ENCODE data around the gene TMEM80. TPM values are rescaled to one million over a fixed set of nuclear protein-coding genes. Genes with fewer than 3 reads are reported as not detected.

Gene TMEM80
- total and polyA plus RNA-seq, 9 of the 15 experiments (the other 6 are each of a cell fraction or from before 2014, with no cell fraction given), result 5.1 to 30.1 (median 12.4) TPM

DNA sequence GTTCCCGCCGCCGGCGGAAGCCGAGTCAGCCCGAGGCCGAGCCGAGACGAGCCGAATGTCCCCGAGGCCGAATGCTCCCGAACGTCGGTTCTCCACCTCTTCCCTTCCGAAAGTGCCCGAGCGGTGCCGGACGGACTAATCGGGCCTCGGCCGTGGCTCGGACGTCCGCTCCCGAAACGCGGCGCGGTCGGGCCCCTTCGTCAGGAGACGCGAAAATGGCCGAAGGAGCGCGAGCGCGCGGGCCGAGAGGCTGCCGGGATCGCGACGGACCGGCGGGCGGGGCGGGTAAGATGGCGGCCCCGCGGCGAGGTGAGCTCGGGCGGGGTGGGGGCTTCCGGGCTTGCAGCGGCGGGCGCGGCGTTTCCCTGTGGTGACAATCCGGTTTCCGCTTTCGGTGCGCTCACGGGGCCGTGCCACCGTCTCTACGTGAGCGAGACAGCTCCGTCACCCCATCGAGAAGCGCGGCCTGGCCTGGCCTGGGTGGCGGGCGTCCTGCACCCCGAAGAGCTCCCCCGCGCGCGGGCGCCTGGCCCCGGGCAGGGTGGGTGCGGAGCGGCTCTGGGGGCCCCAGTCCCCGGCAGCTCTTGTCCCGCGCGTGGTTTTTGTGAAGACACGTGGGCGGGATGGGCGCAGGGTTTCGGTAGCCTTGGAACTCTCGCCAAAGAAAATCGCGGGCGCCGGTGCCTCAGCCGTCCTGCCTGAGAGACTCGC lies at the start of gene TMEM80 (continued):
- TF ChIP-seq, protein P1, sequence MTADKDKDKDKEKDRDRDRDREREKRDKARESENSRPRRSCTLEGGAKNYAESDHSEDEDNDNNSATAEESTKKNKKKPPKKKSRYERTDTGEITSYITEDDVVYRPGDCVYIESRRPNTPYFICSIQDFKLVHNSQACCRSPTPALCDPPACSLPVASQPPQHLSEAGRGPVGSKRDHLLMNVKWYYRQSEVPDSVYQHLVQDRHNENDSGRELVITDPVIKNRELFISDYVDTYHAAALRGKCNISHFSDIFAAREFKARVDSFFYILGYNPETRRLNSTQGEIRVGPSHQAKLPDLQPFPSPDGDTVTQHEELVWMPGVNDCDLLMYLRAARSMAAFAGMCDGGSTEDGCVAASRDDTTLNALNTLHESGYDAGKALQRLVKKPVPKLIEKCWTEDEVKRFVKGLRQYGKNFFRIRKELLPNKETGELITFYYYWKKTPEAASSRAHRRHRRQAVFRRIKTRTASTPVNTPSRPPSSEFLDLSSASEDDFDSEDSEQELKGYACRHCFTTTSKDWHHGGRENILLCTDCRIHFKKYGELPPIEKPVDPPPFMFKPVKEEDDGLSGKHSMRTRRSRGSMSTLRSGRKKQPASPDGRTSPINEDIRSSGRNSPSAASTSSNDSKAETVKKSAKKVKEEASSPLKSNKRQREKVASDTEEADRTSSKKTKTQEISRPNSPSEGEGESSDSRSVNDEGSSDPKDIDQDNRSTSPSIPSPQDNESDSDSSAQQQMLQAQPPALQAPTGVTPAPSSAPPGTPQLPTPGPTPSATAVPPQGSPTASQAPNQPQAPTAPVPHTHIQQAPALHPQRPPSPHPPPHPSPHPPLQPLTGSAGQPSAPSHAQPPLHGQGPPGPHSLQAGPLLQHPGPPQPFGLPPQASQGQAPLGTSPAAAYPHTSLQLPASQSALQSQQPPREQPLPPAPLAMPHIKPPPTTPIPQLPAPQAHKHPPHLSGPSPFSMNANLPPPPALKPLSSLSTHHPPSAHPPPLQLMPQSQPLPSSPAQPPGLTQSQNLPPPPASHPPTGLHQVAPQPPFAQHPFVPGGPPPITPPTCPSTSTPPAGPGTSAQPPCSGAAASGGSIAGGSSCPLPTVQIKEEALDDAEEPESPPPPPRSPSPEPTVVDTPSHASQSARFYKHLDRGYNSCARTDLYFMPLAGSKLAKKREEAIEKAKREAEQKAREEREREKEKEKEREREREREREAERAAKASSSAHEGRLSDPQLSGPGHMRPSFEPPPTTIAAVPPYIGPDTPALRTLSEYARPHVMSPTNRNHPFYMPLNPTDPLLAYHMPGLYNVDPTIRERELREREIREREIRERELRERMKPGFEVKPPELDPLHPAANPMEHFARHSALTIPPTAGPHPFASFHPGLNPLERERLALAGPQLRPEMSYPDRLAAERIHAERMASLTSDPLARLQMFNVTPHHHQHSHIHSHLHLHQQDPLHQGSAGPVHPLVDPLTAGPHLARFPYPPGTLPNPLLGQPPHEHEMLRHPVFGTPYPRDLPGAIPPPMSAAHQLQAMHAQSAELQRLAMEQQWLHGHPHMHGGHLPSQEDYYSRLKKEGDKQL (CRISPR knock-in tag; IDR thresholded peaks at IDR 0.05; ENCODE audit: borderline replicate concordance), result no peak
- TF ChIP-seq SMAD4 (CRISPR knock-in tag; conservative IDR thresholded peaks at IDR 0.05) (peak; percentile 51; the same call in 1 of the 2 replicates), TCF7 (IDR thresholded peaks at IDR 0.05; ENCODE audit: borderline replicate concordance) (no peak), SRF (CRISPR knock-in tag; IDR thresholded peaks at IDR 0.05) (no peak), HNRNPK (IDR thresholded peaks at IDR 0.05; ENCODE audit: low read depth, low read length, poor library complexity, severe bottlenecking) (no peak), GABPB2 (CRISPR knock-in tag; conservative IDR thresholded peaks at IDR 0.05) (no peak), IFI16 (CRISPR knock-in tag; IDR thresholded peaks at IDR 0.05) (no peak), ZNF785 (CRISPR knock-in tag; IDR thresholded peaks at IDR 0.05) (no peak), ZNF584 (CRISPR knock-in tag; IDR thresholded peaks at IDR 0.05; ENCODE audit: low read depth) (no peak), PRMT5 (CRISPR knock-in tag; IDR thresholded peaks at IDR 0.05) (no peak)
- TF ChIP-seq, protein P2, sequence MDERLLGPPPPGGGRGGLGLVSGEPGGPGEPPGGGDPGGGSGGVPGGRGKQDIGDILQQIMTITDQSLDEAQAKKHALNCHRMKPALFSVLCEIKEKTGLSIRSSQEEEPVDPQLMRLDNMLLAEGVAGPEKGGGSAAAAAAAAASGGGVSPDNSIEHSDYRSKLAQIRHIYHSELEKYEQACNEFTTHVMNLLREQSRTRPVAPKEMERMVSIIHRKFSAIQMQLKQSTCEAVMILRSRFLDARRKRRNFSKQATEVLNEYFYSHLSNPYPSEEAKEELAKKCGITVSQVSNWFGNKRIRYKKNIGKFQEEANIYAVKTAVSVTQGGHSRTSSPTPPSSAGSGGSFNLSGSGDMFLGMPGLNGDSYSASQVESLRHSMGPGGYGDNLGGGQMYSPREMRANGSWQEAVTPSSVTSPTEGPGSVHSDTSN (CRISPR knock-in tag; IDR thresholded peaks at IDR 0.05; ENCODE audit: low read depth), result no peak
- TF ChIP-seq, protein P2 (tag; conservative IDR thresholded peaks at IDR 0.05; ENCODE audit: low read depth), result no peak
- TF ChIP-seq, protein P3, sequence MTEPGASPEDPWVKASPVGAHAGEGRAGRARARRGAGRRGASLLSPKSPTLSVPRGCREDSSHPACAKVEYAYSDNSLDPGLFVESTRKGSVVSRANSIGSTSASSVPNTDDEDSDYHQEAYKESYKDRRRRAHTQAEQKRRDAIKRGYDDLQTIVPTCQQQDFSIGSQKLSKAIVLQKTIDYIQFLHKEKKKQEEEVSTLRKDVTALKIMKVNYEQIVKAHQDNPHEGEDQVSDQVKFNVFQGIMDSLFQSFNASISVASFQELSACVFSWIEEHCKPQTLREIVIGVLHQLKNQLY (CRISPR knock-in tag; conservative IDR thresholded peaks at IDR 0.05), result no peak
- TF ChIP-seq, protein P4, sequence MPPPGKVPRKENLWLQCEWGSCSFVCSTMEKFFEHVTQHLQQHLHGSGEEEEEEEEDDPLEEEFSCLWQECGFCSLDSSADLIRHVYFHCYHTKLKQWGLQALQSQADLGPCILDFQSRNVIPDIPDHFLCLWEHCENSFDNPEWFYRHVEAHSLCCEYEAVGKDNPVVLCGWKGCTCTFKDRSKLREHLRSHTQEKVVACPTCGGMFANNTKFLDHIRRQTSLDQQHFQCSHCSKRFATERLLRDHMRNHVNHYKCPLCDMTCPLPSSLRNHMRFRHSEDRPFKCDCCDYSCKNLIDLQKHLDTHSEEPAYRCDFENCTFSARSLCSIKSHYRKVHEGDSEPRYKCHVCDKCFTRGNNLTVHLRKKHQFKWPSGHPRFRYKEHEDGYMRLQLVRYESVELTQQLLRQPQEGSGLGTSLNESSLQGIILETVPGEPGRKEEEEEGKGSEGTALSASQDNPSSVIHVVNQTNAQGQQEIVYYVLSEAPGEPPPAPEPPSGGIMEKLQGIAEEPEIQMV (tag; conservative IDR thresholded peaks at IDR 0.05; ENCODE audit: low read depth), result no peak
